ENCODE data around the gene PLPP4. TPM values are rescaled to one million over a fixed set of nuclear protein-coding genes. Genes with fewer than 3 reads are reported as not detected.

Gene PLPP4
- polyA plus RNA-seq, 3 donors: not detected

DNA sequence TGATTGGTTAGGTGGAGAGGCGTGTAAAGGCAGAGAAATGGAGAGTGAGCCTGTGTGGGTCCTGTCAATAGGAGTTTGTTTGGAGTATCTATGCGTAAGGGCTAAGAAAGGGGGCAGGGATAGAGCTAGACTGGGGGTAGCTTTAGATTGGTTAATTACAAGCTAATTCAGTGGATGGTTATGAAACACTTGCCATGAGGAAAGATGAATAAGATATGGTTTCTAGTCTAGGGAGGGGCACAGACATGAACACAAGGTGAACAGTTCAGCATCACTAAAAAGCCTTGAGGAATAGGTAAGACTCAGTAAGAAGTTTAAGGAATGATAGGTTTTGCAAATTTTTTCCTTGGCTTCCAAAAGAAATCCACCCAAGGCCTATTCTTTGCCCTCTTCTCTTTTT is 50.6 kb downstream of the PLPP4 start:
- intact Hi-C loops (cut with micrococcal nuclease): no loop called here
- H3K27ac ChIP-seq (ENCODE audit: low read depth in 1 of 2, low read length in 2 of 2): no peak overlapping the region
- Mint-ChIP-seq H3K4me3 (no peak overlapping the region), H3K27ac (no peak overlapping the region), H3K27me3 (ENCODE audit: low read depth in 3 of 3) (peaks cover 3 to 8% (median 3%) of the 10 kb centered on the region in 3 donors), H3K4me1 (peaks cover 3% of the 10 kb centered on the region), H3K36me3 (no peaks in the 10 kb centered on the region), H3K9me3 (peaks cover 0 to 5% (median 3%) of the 10 kb centered on the region in 7 donors)
- no peak overlapping the region for H2AFZ ChIP-seq (ENCODE audit: insufficient read depth, low read depth, low read length, poor library complexity, severe bottlenecking)
- 96% methylated on average over 2 of the region's 2 CpGs for WGBS (ENCODE audit: insufficient coverage)
- H3K4me1 ChIP-seq (ENCODE audit: control insufficient read depth in 1 of 2, insufficient read depth in 2 of 2, low read length in 2 of 2): peaks cover 0 to 2% of the 10 kb centered on the region in 2 donors
- no peak for TF ChIP-seq CTCF (IDR thresholded peaks at IDR 0.05)
- no peaks in the 10 kb centered on the region for H3K79me2 ChIP-seq (ENCODE audit: insufficient read depth, low read length)
- no peak overlapping the region for H3K4me3 ChIP-seq (replicated peaks in 1 of 3; ENCODE audit: low read depth in 2 of 3, low read length in 3 of 3)
- no peaks in the 10 kb centered on the region for H3K9me3 ChIP-seq (replicated peaks in 1 of 2; ENCODE audit: control insufficient read depth in 1 of 2, insufficient read depth in 1 of 2, low read length in 2 of 2)
- H4K20me1 ChIP-seq (ENCODE audit: insufficient read depth, low read length): no peaks in the 10 kb centered on the region
- no peaks in the 10 kb centered on the region for H3K27me3 ChIP-seq (ENCODE audit: control insufficient read depth in 2 of 2, insufficient read depth in 2 of 2, low read length in 2 of 2)
- no peaks in the 10 kb centered on the region for H3K36me3 ChIP-seq (replicated peaks in 1 of 2; ENCODE audit: control insufficient read depth in 1 of 2, insufficient read depth in 2 of 2, low read length in 2 of 2)
- no peak for DNase-seq
- H3K4me2 ChIP-seq (replicated peaks; ENCODE audit: extremely low read depth, low read length, poor library complexity, severe bottlenecking): no peak overlapping the region
- H3K9ac ChIP-seq (ENCODE audit: insufficient read depth, low read length, poor library complexity, severe bottlenecking): no peak overlapping the region

- no peak for DNase-seq
- WGBS (ENCODE audit: insufficient coverage): no CpG with 5 or more reads among the region's 7 CpGs
Observed at GRCh38 chr10:120508393-120508792, 51.4 kb downstream of the PLPP4 start.

More at GRCh38 chr10:120508393-120508792, 51.4 kb downstream of the PLPP4 start:
- Histone ChIP-seq H3K27me3 (ENCODE audit: control insufficient read depth in 2 of 2, insufficient read depth in 2 of 2, low read length in 2 of 2) (no peaks in the 10 kb centered on the region), H3K79me2 (ENCODE audit: insufficient read depth, low read length) (no peaks in the 10 kb centered on the region), H3K9me3 (replicated peaks in 1 of 2; ENCODE audit: control insufficient read depth in 1 of 2, insufficient read depth in 1 of 2, low read length in 2 of 2) (no peaks in the 10 kb centered on the region), H3K4me2 (replicated peaks; ENCODE audit: extremely low read depth, low read length, poor library complexity, severe bottlenecking) (no peak overlapping the region), H3K4me1 (ENCODE audit: control insufficient read depth in 1 of 2, insufficient read depth in 2 of 2, low read length in 2 of 2) (peaks cover 0 to 2% of the 10 kb centered on the region in 2 donors), H2AFZ (ENCODE audit: insufficient read depth, low read depth, low read length, poor library complexity, severe bottlenecking) (no peak overlapping the region), H3K27ac (ENCODE audit: low read depth in 1 of 2, low read length in 2 of 2) (no peak overlapping the region), H3K9ac (ENCODE audit: insufficient read depth, low read length, poor library complexity, severe bottlenecking) (no peak overlapping the region), H3K4me3 (replicated peaks in 1 of 3; ENCODE audit: low read depth in 2 of 3, low read length in 3 of 3) (no peak overlapping the region), H4K20me1 (ENCODE audit: insufficient read depth, low read length) (no peaks in the 10 kb centered on the region), H3K36me3 (replicated peaks in 1 of 2; ENCODE audit: control insufficient read depth in 1 of 2, insufficient read depth in 2 of 2, low read length in 2 of 2) (no peaks in the 10 kb centered on the region)
- Mint-ChIP-seq H3K27me3 (ENCODE audit: low read depth in 3 of 3) (peaks cover 0 to 3% (median 3%) of the 10 kb centered on the region in 3 donors), H3K9me3 (peaks cover 0 to 4% (median 0%) of the 10 kb centered on the region in 7 donors), H3K27ac (no peak overlapping the region), H3K4me3 (no peak overlapping the region), H3K4me1 (peaks cover 3% of the 10 kb centered on the region), H3K36me3 (no peaks in the 10 kb centered on the region)
- intact Hi-C loops (cut with micrococcal nuclease): no loop called here
- TF ChIP-seq CTCF (IDR thresholded peaks at IDR 0.05): no peak

Data from CD14-positive monocyte (primary cell).